SU-DHL-6 (cell line): ENCODE results near the gene SLC43A3.

Experiments
- H2AFZ ChIP-seq: fragments of 200-600 bp; sonication (generic); 2 replicates; pipeline ENCODE4 v1.6.1; 2014; ENCODE audit warnings: low read depth, mild to moderate bottlenecking, moderate library complexity, mixed read lengths, antibody characterized with exemption, low read length; ENCODE audit not compliant: severe bottlenecking
- H3F3A ChIP-seq: fragments of 200-600 bp; shearing (Covaris generic); 2 replicates; pipeline ENCODE4 v1.6.0; 2016; ENCODE audit warnings: antibody characterized with exemption, mild to moderate bottlenecking; ENCODE audit not compliant: insufficient read depth
- H3K27ac ChIP-seq: fragments of 200-600 bp; sonication (generic); 2 replicates; pipeline ENCODE4 v1.5.1; 2016; ENCODE audit warnings: low read depth, mild to moderate bottlenecking, low read length, moderate library complexity, mixed read lengths
- H3K27me3 ChIP-seq: fragments of 200-600 bp; sonication (generic), shearing (Covaris generic); 2 replicates; pipeline ENCODE4 v1.6.0; 2014; ENCODE audit warnings: mild to moderate bottlenecking, low read length
- H3K36me3 ChIP-seq: fragments of 200-600 bp; sonication (generic); 2 replicates; pipeline ENCODE4 v1.6.1; 2014; ENCODE audit warnings: mild to moderate bottlenecking, low read length, mixed read lengths
- H3K4me2 ChIP-seq: fragments of 300-600, 200-600 bp; shearing (Covaris generic), sonication (generic); 2 replicates; pipeline ENCODE4 v1.6.0; 2014; ENCODE audit warnings: low read length, low read depth, mild to moderate bottlenecking; ENCODE audit not compliant: poor library complexity, severe bottlenecking
- H3K4me3 ChIP-seq: fragments of 200-600 bp; sonication (generic); 2 replicates; pipeline ENCODE4 v1.5.1; 2014; ENCODE audit warnings: antibody characterized with exemption, low read length, mild to moderate bottlenecking, mixed read lengths; ENCODE audit not compliant: insufficient read depth, poor library complexity, severe bottlenecking
- H3K79me2 ChIP-seq: fragments of 200-600 bp; sonication (generic); 2 replicates; pipeline ENCODE4 v1.6.1; 2014; ENCODE audit warnings: mild to moderate bottlenecking, low read length, moderate library complexity; ENCODE audit not compliant: insufficient read depth
- H3K9ac ChIP-seq: fragments of 200-600 bp; sonication (generic); 2 replicates; pipeline ENCODE4 v1.7.0; 2014; ENCODE audit warnings: mild to moderate bottlenecking, low read length
- H3K9me2 ChIP-seq: fragments of 200-600 bp; sonication (generic); replicated peaks from 2 replicates; pipeline ENCODE4 v1.6.1; 2014; ENCODE audit warnings: low read length; ENCODE audit not compliant: insufficient read depth
- H3K9me3 ChIP-seq: fragments of 200-600 bp; sonication (generic); 2 replicates; pipeline ENCODE4 v1.6.1; 2014; ENCODE audit warnings: low read length, mixed read lengths; ENCODE audit not compliant: insufficient read depth
- H4K20me1 ChIP-seq: fragments of 200-600 bp; sonication (generic); 2 replicates; pipeline ENCODE4 v1.6.1; 2014; ENCODE audit warnings: low read depth, mild to moderate bottlenecking, antibody characterized with exemption, low read length, moderate library complexity, mixed read lengths
- EZH2phosphoT487 ChIP-seq: fragments of 200-600 bp; sonication (generic), shearing (Covaris generic); conservative IDR thresholded peaks from 2 replicates; pipeline ENCODE4 v1.6.1; 2018; ENCODE audit warnings: mild to moderate bottlenecking, antibody characterized with exemption, low read length, moderate library complexity, mixed read lengths
- TF ChIP-seq, protein P1 (sequence below): fragments of 200-600 bp; sonication (generic); IDR thresholded peaks from one replicate; pipeline ENCODE4 v1.5.1; 2017; ENCODE audit warnings: antibody characterized with exemption, mild to moderate bottlenecking, low read length, moderate library complexity; ENCODE audit not compliant: insufficient read depth, poor library complexity, severe bottlenecking

SLC43A3 gene

GRCh38 chr11:57387289-57388030 lies 39.5 kb downstream of the SLC43A3 start:
- no peaks in the 10 kb centered on the region for H3K79me2 ChIP-seq
- H3F3A ChIP-seq: no peaks in the 10 kb centered on the region
- no peaks in the 10 kb centered on the region for H4K20me1 ChIP-seq
- H3K36me3 ChIP-seq: no peaks in the 10 kb centered on the region
- no peak overlapping the region for H3K4me3 ChIP-seq
- no peak overlapping the region for H3K9ac ChIP-seq
- no peak overlapping the region for H3K27ac ChIP-seq
- H3K4me2 ChIP-seq: no peak overlapping the region
- H2AFZ ChIP-seq: no peak overlapping the region
- TF ChIP-seq EZH2phosphoT487: no peak
- TF ChIP-seq, protein P1, sequence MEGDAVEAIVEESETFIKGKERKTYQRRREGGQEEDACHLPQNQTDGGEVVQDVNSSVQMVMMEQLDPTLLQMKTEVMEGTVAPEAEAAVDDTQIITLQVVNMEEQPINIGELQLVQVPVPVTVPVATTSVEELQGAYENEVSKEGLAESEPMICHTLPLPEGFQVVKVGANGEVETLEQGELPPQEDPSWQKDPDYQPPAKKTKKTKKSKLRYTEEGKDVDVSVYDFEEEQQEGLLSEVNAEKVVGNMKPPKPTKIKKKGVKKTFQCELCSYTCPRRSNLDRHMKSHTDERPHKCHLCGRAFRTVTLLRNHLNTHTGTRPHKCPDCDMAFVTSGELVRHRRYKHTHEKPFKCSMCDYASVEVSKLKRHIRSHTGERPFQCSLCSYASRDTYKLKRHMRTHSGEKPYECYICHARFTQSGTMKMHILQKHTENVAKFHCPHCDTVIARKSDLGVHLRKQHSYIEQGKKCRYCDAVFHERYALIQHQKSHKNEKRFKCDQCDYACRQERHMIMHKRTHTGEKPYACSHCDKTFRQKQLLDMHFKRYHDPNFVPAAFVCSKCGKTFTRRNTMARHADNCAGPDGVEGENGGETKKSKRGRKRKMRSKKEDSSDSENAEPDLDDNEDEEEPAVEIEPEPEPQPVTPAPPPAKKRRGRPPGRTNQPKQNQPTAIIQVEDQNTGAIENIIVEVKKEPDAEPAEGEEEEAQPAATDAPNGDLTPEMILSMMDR: no peak
- no peaks in the 10 kb centered on the region for H3K9me3 ChIP-seq
- no peaks in the 10 kb centered on the region for H3K27me3 ChIP-seq
- no peaks in the 10 kb centered on the region for H3K9me2 ChIP-seq

GRCh38 chr11:57386178-57386940 lies 40.6 kb downstream of the SLC43A3 start:
- Histone ChIP-seq H3K79me2 (no peaks in the 10 kb centered on the region), H3F3A (no peaks in the 10 kb centered on the region), H4K20me1 (no peaks in the 10 kb centered on the region), H2AFZ (no peak overlapping the region), H3K9ac (no peak overlapping the region), H3K27me3 (no peaks in the 10 kb centered on the region), H3K4me3 (no peak overlapping the region), H3K36me3 (no peaks in the 10 kb centered on the region), H3K4me2 (no peak overlapping the region), H3K9me2 (no peaks in the 10 kb centered on the region), H3K27ac (no peak overlapping the region), H3K9me3 (no peaks in the 10 kb centered on the region)
- TF ChIP-seq, protein P1: no peak
- TF ChIP-seq EZH2phosphoT487: no peak

DNA sequence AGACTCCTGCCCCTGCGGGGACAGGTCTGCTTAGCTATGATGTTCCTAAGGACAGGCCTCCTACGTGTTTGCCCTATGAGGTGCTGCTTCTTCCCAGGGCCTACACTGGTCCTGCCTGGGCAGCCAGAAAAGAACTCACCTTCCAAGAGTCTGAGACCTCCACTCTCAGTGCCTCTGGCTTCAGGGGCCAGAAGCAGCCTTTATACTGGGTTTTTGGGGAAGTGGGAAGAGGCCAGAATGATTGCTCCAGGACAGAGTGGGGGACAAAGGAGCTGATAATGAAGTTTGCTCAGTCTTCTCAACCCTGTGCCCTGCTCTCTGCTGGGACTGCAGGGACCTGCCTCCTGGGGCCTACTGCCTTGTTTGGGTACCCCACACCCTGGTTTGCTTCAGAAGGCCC lies 45.9 kb downstream of the SLC43A3 start, which contains the start of gene PRG3:
Gene PRG3, minus strand, starts transcription at position 176 of the 400 bp plus-strand sequence. CDS start 442 bp downstream, outside the sequence.
- Histone ChIP-seq H3K27me3 (no peaks in the 10 kb centered on the region), H3K9me3 (no peaks in the 10 kb centered on the region), H3K4me3 (no peak within 1 kb of the TSS), H3K9ac (no peak within 1 kb of the TSS), H3K9me2 (no peaks in the 10 kb centered on the region), H4K20me1 (no peaks in the 10 kb centered on the region), H3K36me3 (no peaks in the 10 kb centered on the region), H3K4me2 (no peak within 1 kb of the TSS), H3K79me2 (no peaks in the 10 kb centered on the region), H3K27ac (no peak within 1 kb of the TSS), H3F3A (no peaks in the 10 kb centered on the region), H2AFZ (no peak within 1 kb of the TSS)
- no peak for TF ChIP-seq EZH2phosphoT487
- TF ChIP-seq, protein P1: no peak
